IMR-90 (cell line): ENCODE results near the gene IL37. TPM values are rescaled to one million over a fixed set of nuclear protein-coding genes. Genes with fewer than 3 reads are reported as not detected.

Source experiments
- ATAC-seq: fragments of 200-7000 bp; cut with Tn5 transposase; 2 replicates; pipeline ENCODE4 v1.9.1; 2020; ENCODE audit warnings: low read depth, mild to moderate bottlenecking, moderate library complexity
- BruUV-seq: library from RNA; stranded (reverse); fragments of 400-500 nt; replicated peaks from 2 replicates; lab custom pipeline; 2021; lab: Mats Ljungman, UMichigan
- CTCF ChIA-PET: fragments of 300-600 bp; formaldehyde crosslinking; extraction: SDS; loops from one replicate; lab custom pipeline; 2021; ENCODE audit warnings: antibody characterized with exemption; lab: Yijun Ruan, JAX
- POLR2A ChIA-PET: fragments of 300-600 bp; sonication (Branson Sonifier 250); formaldehyde crosslinking; loops from one replicate; lab custom pipeline; 2022; ENCODE audit warnings: antibody characterized with exemption; ENCODE audit not compliant: unreplicated experiment; lab: Charles Lee
- DNase-seq: peaks from one replicate; pipeline ENCODE4 v3.0.0; 2013
- H2AFZ ChIP-seq: replicated peaks from 2 replicates; pipeline ENCODE3; 2013; ENCODE audit warnings: low read length, mild to moderate bottlenecking; ENCODE audit not compliant: poor library complexity
- H2AK5ac ChIP-seq: 2 replicates; pipeline ENCODE4 v1.6.1; 2013; ENCODE audit warnings: low read depth, low read length, inconsistent platforms
- H2AK9ac ChIP-seq: replicated peaks from 2 replicates; pipeline ENCODE3; 2013; ENCODE audit warnings: mild to moderate bottlenecking, low read depth, low read length, moderate library complexity; ENCODE audit not compliant: poor library complexity
- H2BK120ac ChIP-seq: 2 replicates; pipeline ENCODE4 v1.6.1; 2013; ENCODE audit warnings: low read depth, low read length, inconsistent platforms
- H2BK15ac ChIP-seq: 3 replicates; pipeline ENCODE4 v1.6.1; 2013; ENCODE audit warnings: low read depth, low read length, inconsistent platforms
- H2BK20ac ChIP-seq: 2 replicates; pipeline ENCODE4 v1.6.1; 2013; ENCODE audit warnings: low read depth, mild to moderate bottlenecking, inconsistent platforms, low read length, moderate library complexity
- H2BK5ac ChIP-seq: 2 replicates; pipeline ENCODE4 v1.6.1; 2013; ENCODE audit warnings: mild to moderate bottlenecking, low read depth, low read length, inconsistent platforms; ENCODE audit not compliant: poor library complexity, severe bottlenecking
- H3K14ac ChIP-seq: replicated peaks from 2 replicates; pipeline ENCODE4 v1.6.1; 2013; ENCODE audit warnings: low read depth, low read length, inconsistent platforms
- H3K18ac ChIP-seq: 2 replicates; pipeline ENCODE4 v1.6.1; 2013; ENCODE audit warnings: low read depth, low read length, control low read depth
- H3K23ac ChIP-seq: 2 replicates; pipeline ENCODE4 v1.6.1; 2013; ENCODE audit warnings: low read depth, low read length, inconsistent platforms
- H3K27ac ChIP-seq: 2 replicates; pipeline ENCODE4 v1.5.1; 2013; ENCODE audit warnings: mild to moderate bottlenecking, control low read depth, low read length; ENCODE audit not compliant: insufficient read depth
- H3K27me3 ChIP-seq: 2 replicates; pipeline ENCODE4 v1.6.1; 2013; ENCODE audit warnings: low read length; ENCODE audit not compliant: control insufficient read depth, insufficient read depth
- H3K36me3 ChIP-seq: 2 replicates; pipeline ENCODE4 v1.6.1; 2013; ENCODE audit warnings: low read length, mixed read lengths; ENCODE audit not compliant: control insufficient read depth, insufficient read depth
- H3K4ac ChIP-seq: 2 replicates; pipeline ENCODE4 v1.6.1; 2013; ENCODE audit warnings: low read depth, low read length, inconsistent platforms
- H3K4me1 ChIP-seq: 2 replicates; pipeline ENCODE4 v1.6.1; 2013; ENCODE audit warnings: low read length, mixed read lengths; ENCODE audit not compliant: control insufficient read depth, insufficient read depth
- H3K4me2 ChIP-seq: 2 replicates; pipeline ENCODE4 v1.6.1; 2013; ENCODE audit warnings: low read depth, mild to moderate bottlenecking, control low read depth, low read length, moderate library complexity
- H3K4me3 ChIP-seq: 2 replicates; pipeline ENCODE4 v1.5.1; 2013; ENCODE audit warnings: low read depth, mild to moderate bottlenecking, control low read depth, low read length, moderate library complexity; ENCODE audit not compliant: insufficient read depth
- H3K56ac ChIP-seq: 2 replicates; pipeline ENCODE4 v1.6.1; 2013; ENCODE audit warnings: low read length, inconsistent platforms; ENCODE audit not compliant: insufficient read depth; ENCODE audit errors: extremely low read depth
- H3K79me1 ChIP-seq, 2 experiments: 2 replicates each; pipeline ENCODE4 v1.6.1; 2013; ENCODE audit warnings: low read length in 2 of 2, inconsistent platforms in 1 of 2, low read depth in 1 of 2
- H3K9ac ChIP-seq: 2 replicates; pipeline ENCODE4 v1.6.1; 2013; ENCODE audit warnings: low read depth, low read length, control low read depth
- H3K9me1 ChIP-seq: 2 replicates; pipeline ENCODE4 v1.6.1; 2013; ENCODE audit warnings: low read length, inconsistent platforms; ENCODE audit not compliant: insufficient read depth
- H3K9me3 ChIP-seq: 2 replicates; pipeline ENCODE4 v1.6.1; 2013; ENCODE audit warnings: low read length; ENCODE audit not compliant: control insufficient read depth, insufficient read depth
- H4K20me1 ChIP-seq: 2 replicates; pipeline ENCODE4 v1.6.1; 2013; ENCODE audit warnings: low read length, inconsistent platforms; ENCODE audit not compliant: insufficient read depth
- H4K5ac ChIP-seq: 2 replicates; pipeline ENCODE4 v1.6.1; 2013; ENCODE audit warnings: mild to moderate bottlenecking, low read depth, low read length, control low read depth
- H4K8ac ChIP-seq, 2 experiments: 2 replicates each; pipeline ENCODE4 v1.6.1; 2013; ENCODE audit warnings: low read depth in 2 of 2, low read length in 2 of 2, control low read depth in 1 of 2, inconsistent platforms in 1 of 2
- H4K91ac ChIP-seq: 2 replicates; pipeline ENCODE4 v1.6.1; 2013; ENCODE audit warnings: low read depth, low read length, inconsistent platforms; ENCODE audit not compliant: insufficient read depth
- BHLHE40 ChIP-seq: fragments of 150-350 bp; IDR thresholded peaks from 2 replicates; pipeline ENCODE4 v1.6.1; 2016; ENCODE audit warnings: mild to moderate bottlenecking, low read depth, low read length
- CEBPB ChIP-seq: IDR thresholded peaks from 2 replicates; pipeline ENCODE4 v1.6.1; 2012; ENCODE audit warnings: low read depth, low read length, improper control_type of control experiment
- CHD1 ChIP-seq: IDR thresholded peaks from 2 replicates; pipeline ENCODE4 v1.6.1; 2012; ENCODE audit warnings: low read depth, low read length, improper control_type of control experiment
- RAD21 ChIP-seq: IDR thresholded peaks from 2 replicates; pipeline ENCODE4 v1.6.1; 2012; ENCODE audit warnings: low read length, improper control_type of control experiment
- RCOR1 ChIP-seq: IDR thresholded peaks from 2 replicates; pipeline ENCODE4 v1.6.1; 2012; ENCODE audit warnings: mild to moderate bottlenecking, low read length, improper control_type of control experiment; ENCODE audit not compliant: insufficient replicate concordance
- RFX5 ChIP-seq: IDR thresholded peaks from 2 replicates; pipeline ENCODE4 v1.8.0; 2012; ENCODE audit warnings: low read depth, mild to moderate bottlenecking, low read length, moderate library complexity
- SMC3 ChIP-seq: fragments of 150-350 bp; IDR thresholded peaks from 2 replicates; pipeline ENCODE4 v1.6.1; 2016; ENCODE audit warnings: low read depth, mild to moderate bottlenecking, antibody characterized with exemption, low read length, moderate library complexity
- WGBS, 2 experiments: methylation state at CpG; one replicate each; pipeline versions ENCODE4 v1.1.5 to v1.1.7; 2013; ENCODE audit warnings: missing lambda C conversion rate in 2 of 2; ENCODE audit not compliant: insufficient read length in 1 of 2; ENCODE audit errors: extremely low coverage in 2 of 2; 5-methylcytosine and 5-hydroxymethylcytosine counted together
- dilution Hi-C: fragments of 300-500 bp; cut with HindIII; formaldehyde crosslinking; loops from one replicate; pipeline ENCODE4 v1.14.3; 2018; ENCODE audit warnings: low sequenced_read_pairs; ENCODE audit not compliant: unreplicated experiment
- in situ Hi-C: fragments of 300-500 bp; cut with MboI; formaldehyde crosslinking; loops from 3 replicates; pipeline ENCODE4 v1.14.3; 2019; ENCODE audit warnings: low sequenced_read_pairs, inconsistent platforms, mixed read lengths
- intact Hi-C: fragments of 100-400 bp; cut with micrococcal nuclease; formaldehyde crosslinking; loops from 2 replicates; pipeline ENCODE4 v1.10.0; 2022
- polyA plus RNA-seq, 3 experiments: library from polyadenylated mRNA; depleted of rRNA; stranded (reverse); fragments of >200 nt; gene quantifications; 2 replicates each; pipeline ENCODE4 v1.2.3, GENCODE V29; 2012; ENCODE audit warnings: low replicate concordance in 1 of 3
- total RNA-seq: library from RNA; depleted of rRNA; stranded (reverse); fragments of >200 nt; gene quantifications from 2 replicates; pipeline ENCODE4 v1.2.3, GENCODE V29; 2012
- TF ChIP-seq, protein P1 (sequence below): fragments of 150-350 bp; IDR thresholded peaks from 2 replicates; pipeline ENCODE4 v1.6.1; 2017; ENCODE audit warnings: mild to moderate bottlenecking, antibody characterized with exemption, low read length, low read depth
- TF ChIP-seq, protein P2 (sequence below): conservative IDR thresholded peaks from 2 replicates; pipeline ENCODE4 v1.5.1; 2012; ENCODE audit warnings: mild to moderate bottlenecking, low read depth, low read length, improper control_type of control experiment
- TF ChIP-seq, protein P3 (sequence below): fragments of 150-350 bp; IDR thresholded peaks from 2 replicates; pipeline ENCODE4 v1.6.1; 2016; ENCODE audit warnings: low read depth, mild to moderate bottlenecking, low read length, moderate library complexity, borderline replicate concordance

Gene IL37
- total and polyA plus RNA-seq, 2 of the 4 experiments (the other 2 are of a cell fraction): 0.15 TPM; not detected in 1

DNA sequence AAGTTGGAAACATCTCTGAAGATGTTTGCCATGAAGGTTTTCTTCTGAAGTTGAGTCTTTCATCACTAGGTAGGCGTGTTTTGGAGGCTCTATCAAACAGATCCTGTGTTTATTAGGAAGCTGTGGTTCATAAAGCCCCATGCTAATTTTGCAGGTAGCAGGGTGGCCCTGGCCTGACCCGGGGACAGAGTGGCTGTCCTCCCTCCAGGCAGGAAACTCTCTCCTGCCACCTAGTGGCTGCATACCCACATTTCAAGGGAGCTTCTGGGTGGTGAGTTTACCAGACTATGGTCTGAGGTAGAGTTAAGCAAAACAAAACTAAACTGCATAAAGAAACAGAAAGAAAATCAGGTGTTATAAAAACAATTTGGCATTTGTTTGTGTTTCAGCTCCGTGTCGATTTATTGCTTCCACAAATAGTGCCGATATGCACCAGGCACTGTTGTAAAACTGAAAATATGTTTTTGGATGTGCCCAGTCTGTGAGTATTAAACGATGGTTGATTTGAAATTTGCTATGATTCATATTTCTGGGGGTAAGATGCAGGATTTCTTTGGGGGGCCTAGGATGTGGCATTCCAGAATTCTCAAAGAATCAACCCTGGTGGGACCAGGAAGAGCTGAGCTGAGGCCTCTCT lies 26.0 kb upstream of the IL37 start (continued):
- TF ChIP-seq, protein P1, sequence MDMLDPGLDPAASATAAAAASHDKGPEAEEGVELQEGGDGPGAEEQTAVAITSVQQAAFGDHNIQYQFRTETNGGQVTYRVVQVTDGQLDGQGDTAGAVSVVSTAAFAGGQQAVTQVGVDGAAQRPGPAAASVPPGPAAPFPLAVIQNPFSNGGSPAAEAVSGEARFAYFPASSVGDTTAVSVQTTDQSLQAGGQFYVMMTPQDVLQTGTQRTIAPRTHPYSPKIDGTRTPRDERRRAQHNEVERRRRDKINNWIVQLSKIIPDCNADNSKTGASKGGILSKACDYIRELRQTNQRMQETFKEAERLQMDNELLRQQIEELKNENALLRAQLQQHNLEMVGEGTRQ: no peak

DNA sequence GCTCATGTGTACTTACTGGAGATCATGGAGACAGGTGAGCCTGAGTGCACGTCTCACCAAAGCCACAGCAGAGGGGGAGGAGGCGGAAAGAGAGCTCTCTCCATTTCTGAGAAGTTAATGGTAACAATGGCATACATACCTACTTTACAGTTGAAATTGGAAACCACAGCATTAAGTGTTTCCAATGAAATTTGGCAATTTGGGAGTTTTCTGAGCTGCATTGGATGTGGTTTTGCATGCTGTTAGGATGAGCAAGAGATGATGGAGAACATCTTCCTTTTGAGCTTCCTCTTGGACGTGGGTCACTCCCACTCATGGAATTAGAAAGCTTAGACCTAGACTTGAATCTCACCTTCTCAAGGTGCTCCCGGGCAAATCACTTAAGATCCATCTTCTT lies 25.5 kb upstream of the IL37 start:
- no peak overlapping the region for H3K4me3 ChIP-seq
- H3K4me1 ChIP-seq: peaks cover 6% of the 10 kb centered on the region
- H2BK120ac ChIP-seq: peak overlapping the region; percentile 57; the same call in 1 of the 2 replicates
- H3K23ac ChIP-seq: no peak overlapping the region; the same call in 1 of the 2 replicates
- no peaks in the 10 kb centered on the region; the same call in 1 of the 2 replicates for H3K27me3 ChIP-seq
- H3K9ac ChIP-seq: no peak overlapping the region
- H3K36me3 ChIP-seq: no peaks in the 10 kb centered on the region
- no peak overlapping the region for H3K27ac ChIP-seq
- intact Hi-C loops: loop anchor here (2.0 kb wide), 1 partner anchor 137 kb away; no protein-coding TSS in a partner anchor
- H3K18ac ChIP-seq: no peak overlapping the region
- dilution Hi-C loops: no loop called here
- H3K4ac ChIP-seq: peak overlapping the region; percentile 40; the same call in 1 of the 2 replicates
- no peak overlapping the region for H2BK5ac ChIP-seq
- no peak overlapping the region; the same call in 1 of the 2 replicates for H2BK20ac ChIP-seq
- no peak overlapping the region for H3K4me2 ChIP-seq
- no peaks in the 10 kb centered on the region for H4K20me1 ChIP-seq
- H2AFZ ChIP-seq: no peak overlapping the region
- WGBS, 2 experiments: no CpG with 5 or more reads among the region's 4 CpGs
- H4K8ac ChIP-seq: no peak overlapping the region
- no peak overlapping the region for H2AK5ac ChIP-seq
- no peak overlapping the region for H4K5ac ChIP-seq
- no peak overlapping the region for H2AK9ac ChIP-seq
- no peak overlapping the region; the same call in 1 of the 2 replicates for H4K91ac ChIP-seq
- peak overlapping the region; percentile 44; the same call in 1 of the 3 replicates for H2BK15ac ChIP-seq
- in situ Hi-C loops: no loop called here
- ATAC-seq (no peak), DNase-seq (peak; percentile 38)
- no peak overlapping the region for H3K56ac ChIP-seq
- CTCF ChIA-PET: interaction anchor here (0.9 to 2.7 kb wide), 9 partner anchors 9 to 158 kb away, joined by 3 to 12 read pairs (median 5); no protein-coding TSS in a partner anchor
- POLR2A ChIA-PET: no interaction called here
- H3K9me3 ChIP-seq: no peaks in the 10 kb centered on the region
- H3K79me1 ChIP-seq: peaks cover 0 to 3% of the 10 kb centered on the region in 2 experiments; a peak in 2 of 4 replicates
- peaks cover 13% of the 10 kb centered on the region for H3K9me1 ChIP-seq
- BruUV-seq: no TSS peak
- H3K14ac ChIP-seq: peak overlapping the region; percentile 25; the same call in 1 of the 2 replicates
- TF ChIP-seq, protein P2, sequence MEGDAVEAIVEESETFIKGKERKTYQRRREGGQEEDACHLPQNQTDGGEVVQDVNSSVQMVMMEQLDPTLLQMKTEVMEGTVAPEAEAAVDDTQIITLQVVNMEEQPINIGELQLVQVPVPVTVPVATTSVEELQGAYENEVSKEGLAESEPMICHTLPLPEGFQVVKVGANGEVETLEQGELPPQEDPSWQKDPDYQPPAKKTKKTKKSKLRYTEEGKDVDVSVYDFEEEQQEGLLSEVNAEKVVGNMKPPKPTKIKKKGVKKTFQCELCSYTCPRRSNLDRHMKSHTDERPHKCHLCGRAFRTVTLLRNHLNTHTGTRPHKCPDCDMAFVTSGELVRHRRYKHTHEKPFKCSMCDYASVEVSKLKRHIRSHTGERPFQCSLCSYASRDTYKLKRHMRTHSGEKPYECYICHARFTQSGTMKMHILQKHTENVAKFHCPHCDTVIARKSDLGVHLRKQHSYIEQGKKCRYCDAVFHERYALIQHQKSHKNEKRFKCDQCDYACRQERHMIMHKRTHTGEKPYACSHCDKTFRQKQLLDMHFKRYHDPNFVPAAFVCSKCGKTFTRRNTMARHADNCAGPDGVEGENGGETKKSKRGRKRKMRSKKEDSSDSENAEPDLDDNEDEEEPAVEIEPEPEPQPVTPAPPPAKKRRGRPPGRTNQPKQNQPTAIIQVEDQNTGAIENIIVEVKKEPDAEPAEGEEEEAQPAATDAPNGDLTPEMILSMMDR: no peak
- TF ChIP-seq, protein P1: no peak
- TF ChIP-seq BHLHE40 (no peak), CEBPB (no peak), RAD21 (no peak), CHD1 (no peak), RCOR1 (no peak), SMC3 (no peak), RFX5 (no peak)
- TF ChIP-seq, protein P3, sequence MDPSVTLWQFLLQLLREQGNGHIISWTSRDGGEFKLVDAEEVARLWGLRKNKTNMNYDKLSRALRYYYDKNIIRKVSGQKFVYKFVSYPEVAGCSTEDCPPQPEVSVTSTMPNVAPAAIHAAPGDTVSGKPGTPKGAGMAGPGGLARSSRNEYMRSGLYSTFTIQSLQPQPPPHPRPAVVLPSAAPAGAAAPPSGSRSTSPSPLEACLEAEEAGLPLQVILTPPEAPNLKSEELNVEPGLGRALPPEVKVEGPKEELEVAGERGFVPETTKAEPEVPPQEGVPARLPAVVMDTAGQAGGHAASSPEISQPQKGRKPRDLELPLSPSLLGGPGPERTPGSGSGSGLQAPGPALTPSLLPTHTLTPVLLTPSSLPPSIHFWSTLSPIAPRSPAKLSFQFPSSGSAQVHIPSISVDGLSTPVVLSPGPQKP: no peak
